Anterior cingulate cortex (tissue), 58 donors: Measurements from ENCODE around the gene KDM6B.
"Not testable (repeated sequence)": the region's sequence is repeated elsewhere in the genome, so short reads cannot be mapped to it uniquely, and the experiment has no call there.

Experiments used
- DNase-seq, 58 donors: peaks; one replicate each; lab custom pipeline; 2025; lab: John Stamatoyannopoulos, UW

Gene KDM6B

GRCh38 chr17:7851438-7852261 is 17.6 kb downstream of the KDM6B start:
- DNase-seq, result peak in 56 of 58 donors; percentile 12 to 92 (median 81)

- no peak for DNase-seq
Measured at GRCh38 chr17:7852262-7852670, 18.2 kb downstream of the KDM6B start.

- DNase-seq, result no peak
Measured at GRCh38 chr17:7852919-7853690, 19.1 kb downstream of the KDM6B start.

- DNase-seq, result no peak
Measured at GRCh38 chr17:7853691-7854038, 19.6 kb downstream of the KDM6B start.

- no peak for DNase-seq
Measured at GRCh38 chr17:7854078-7854777, 20.2 kb downstream of the KDM6B start.

- no peak for DNase-seq
Measured at GRCh38 chr17:7854851-7855659, 21.0 kb downstream of the KDM6B start, which contains the start of gene TMEM88. TSS of gene TMEM88 (plus strand) at chr17:7855066. CDS start at chr17:7855075, 9 bp downstream.

GRCh38 chr17:7855660-7856010 is 21.6 kb downstream of the KDM6B start:
- no peak for DNase-seq

GRCh38 chr17:7856011-7856810 is 22.2 kb downstream of the KDM6B start:
- DNase-seq, result no peak

- peak; percentile 75 to 100 (median 97) for DNase-seq
Measured at GRCh38 chr17:7856811-7857712, 23.0 kb downstream of the KDM6B start, which contains the start of gene NAA38. TSS of gene NAA38 (minus strand) at chr17:7857559. CDS start at chr17:7857463, 96 bp downstream.

- peak in 57 of 58 donors; percentile 68 to 97 (median 90) for DNase-seq
Measured at GRCh38 chr17:7857713-7858521, 23.9 kb downstream of the KDM6B start, which contains the start of gene CYB5D1. TSS of gene CYB5D1 (plus strand) at chr17:7858003. CDS start at chr17:7858135, 132 bp downstream.

- DNase-seq, result peak in 7 of 58 donors; percentile 34 to 65 (median 51)
Measured at GRCh38 chr17:7858522-7858810, 24.4 kb downstream of the KDM6B start.

GRCh38 chr17:7859028-7859427 is 25.0 kb downstream of the KDM6B start:
- no peak for DNase-seq

GRCh38 chr17:7862692-7863437 is 28.8 kb downstream of the KDM6B start:
- peak in 8 of 58 donors; percentile 15 to 62 (median 39) for DNase-seq

- DNase-seq, result not testable (repeated sequence)
Measured at GRCh38 chr17:7864384-7864783, 30.4 kb downstream of the KDM6B start.

- no peak for DNase-seq
Measured at GRCh38 chr17:7864995-7865650, 31.1 kb downstream of the KDM6B start.

GRCh38 chr17:7867881-7868329 is 33.9 kb downstream of the KDM6B start:
- DNase-seq, result no peak
